Activated CD8-positive, alpha-beta T cell treated with anti-CD3 and anti-CD28 coated beads for 36 hours (primary cell): Measurements from ENCODE around the gene UNK. TPM values are rescaled to one million over a fixed set of nuclear protein-coding genes. Genes with fewer than 3 reads are reported as not detected.

Experiments
- ATAC-seq: fragments of 200-7000 bp; cut with Tn5 transposase; one replicate; pipeline ENCODE4 v1.10.0; 2021; ENCODE audit warnings: mild to moderate bottlenecking, moderate library complexity
- CTCF ChIA-PET: fragments of 350-600 bp; sonication (Branson Sonifier 250); formaldehyde crosslinking; loops from one replicate; lab custom pipeline; 2021; ENCODE audit warnings: antibody characterized with exemption; lab: Charles Lee
- POLR2A ChIA-PET: fragments of 350-600 bp; sonication (Branson Sonifier 250); formaldehyde crosslinking; loops from one replicate; lab custom pipeline; 2021; ENCODE audit warnings: antibody characterized with exemption; lab: Charles Lee
- DNase-seq: peaks from one replicate; pipeline ENCODE4 v3.0.0-alpha.2; 2020
- H3K27ac Mint-ChIP-seq: one replicate; pipeline ENCODE4 v1.8.0; 2021; ENCODE audit warnings: mild to moderate bottlenecking, mixed read lengths
- H3K27me3 Mint-ChIP-seq: one replicate; pipeline ENCODE4 v1.8.0; 2021; ENCODE audit warnings: mixed read lengths
- H3K36me3 Mint-ChIP-seq: one replicate; pipeline ENCODE4 v1.8.0; 2021; ENCODE audit warnings: low read depth, mixed read lengths
- H3K4me1 Mint-ChIP-seq: one replicate; pipeline ENCODE4 v1.8.0; 2021; ENCODE audit warnings: low read depth, mixed read lengths
- H3K4me3 Mint-ChIP-seq: one replicate; pipeline ENCODE4 v1.8.0; 2021; ENCODE audit warnings: mild to moderate bottlenecking, moderate library complexity, mixed read lengths
- H3K9me3 Mint-ChIP-seq: one replicate; pipeline ENCODE4 v1.8.0; 2021; ENCODE audit warnings: mixed read lengths
- intact Hi-C: fragments of 100-400 bp; cut with micrococcal nuclease; formaldehyde crosslinking; loops from one replicate; pipeline ENCODE4 v1.10.0; 2022
- total RNA-seq, 2 experiments: library from RNA; stranded (reverse); gene quantifications; one replicate each; pipeline ENCODE4 v1.2.3, GENCODE V29; 2021
- TF ChIP-seq, protein P1 (sequence below): fragments of 200-600 bp; IDR thresholded peaks from one replicate; pipeline ENCODE4 v1.8.0; 2022; ENCODE audit warnings: antibody characterized with exemption, mild to moderate bottlenecking

The UNK gene
- total RNA-seq, 2 experiments from 2014 or later, result 26.4 to 26.6 TPM

DNA sequence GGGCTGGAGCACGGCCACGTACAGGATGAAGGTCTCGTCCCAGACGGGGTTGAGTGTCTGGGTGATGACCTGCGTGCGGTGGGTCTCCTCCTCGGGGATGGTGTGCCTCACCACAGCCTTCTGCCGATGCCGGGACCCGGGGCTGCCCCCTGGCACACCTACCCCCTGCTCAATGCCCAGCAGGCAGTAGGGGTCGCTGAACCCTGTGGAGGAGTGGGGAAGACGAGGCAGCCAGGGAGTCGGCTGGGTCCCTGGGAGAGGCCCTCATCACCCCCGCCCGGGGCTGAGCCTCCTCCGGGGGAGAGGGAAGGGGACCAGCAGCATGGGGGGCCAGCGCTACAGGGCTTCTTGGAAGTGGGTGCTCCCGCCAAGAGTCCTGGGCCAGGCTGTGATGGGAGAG lies 57.8 kb downstream of the UNK start:
- ATAC-seq, result no peak
- intact Hi-C loops, result no loop called here
- Mint-ChIP-seq H3K27ac (peak overlapping the region; percentile 69), H3K4me1 (peaks cover 24% of the 10 kb centered on the region), H3K4me3 (peak overlapping the region; percentile 96), H3K9me3 (no peaks in the 10 kb centered on the region), H3K36me3 (peaks cover 28% of the 10 kb centered on the region), H3K27me3 (no peaks in the 10 kb centered on the region)
- POLR2A ChIA-PET, result interaction anchor here (1.0 to 2.6 kb wide), 3 partner anchors 8 to 11 kb away, joined by 4 to 26 read pairs (median 5); no protein-coding TSS in a partner anchor
- TF ChIP-seq, protein P1, sequence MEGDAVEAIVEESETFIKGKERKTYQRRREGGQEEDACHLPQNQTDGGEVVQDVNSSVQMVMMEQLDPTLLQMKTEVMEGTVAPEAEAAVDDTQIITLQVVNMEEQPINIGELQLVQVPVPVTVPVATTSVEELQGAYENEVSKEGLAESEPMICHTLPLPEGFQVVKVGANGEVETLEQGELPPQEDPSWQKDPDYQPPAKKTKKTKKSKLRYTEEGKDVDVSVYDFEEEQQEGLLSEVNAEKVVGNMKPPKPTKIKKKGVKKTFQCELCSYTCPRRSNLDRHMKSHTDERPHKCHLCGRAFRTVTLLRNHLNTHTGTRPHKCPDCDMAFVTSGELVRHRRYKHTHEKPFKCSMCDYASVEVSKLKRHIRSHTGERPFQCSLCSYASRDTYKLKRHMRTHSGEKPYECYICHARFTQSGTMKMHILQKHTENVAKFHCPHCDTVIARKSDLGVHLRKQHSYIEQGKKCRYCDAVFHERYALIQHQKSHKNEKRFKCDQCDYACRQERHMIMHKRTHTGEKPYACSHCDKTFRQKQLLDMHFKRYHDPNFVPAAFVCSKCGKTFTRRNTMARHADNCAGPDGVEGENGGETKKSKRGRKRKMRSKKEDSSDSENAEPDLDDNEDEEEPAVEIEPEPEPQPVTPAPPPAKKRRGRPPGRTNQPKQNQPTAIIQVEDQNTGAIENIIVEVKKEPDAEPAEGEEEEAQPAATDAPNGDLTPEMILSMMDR, result no peak
- CTCF ChIA-PET, result interaction anchor here (0.6 to 8.5 kb wide), 6 partner anchors 11 to 93 kb away, joined by 3 to 105 read pairs (median 6); no protein-coding TSS in a partner anchor
- no peak for DNase-seq

- Mint-ChIP-seq H3K36me3 (peaks cover 25% of the 10 kb centered on the region), H3K4me3 (peak overlapping the region; percentile 96), H3K4me1 (peaks cover 24% of the 10 kb centered on the region), H3K27me3 (no peaks in the 10 kb centered on the region), H3K9me3 (no peaks in the 10 kb centered on the region), H3K27ac (peak overlapping the region; percentile 97)
- ChIA-PET CTCF (interaction anchor here (0.6 to 8.5 kb wide), 7 partner anchors 11 to 93 kb away, joined by 3 to 105 read pairs (median 5); no protein-coding TSS in a partner anchor), POLR2A (interaction anchor here (0.7 to 4.2 kb wide), 6 partner anchors 8 to 78 kb away, joined by 3 to 39 read pairs (median 6); partner anchors contain the start of genes GALK1 and WBP2)
- ATAC-seq, result peak; percentile 24
- peak; percentile 47 for DNase-seq
- TF ChIP-seq, protein P1, result peak; percentile 49
- intact Hi-C loops, result no loop called here
These were observed 58.5 kb downstream of the UNK start for GRCh38 chr17:75842963-75843576.

GRCh38 chr17:75843577-75844529 lies 59.2 kb downstream of the UNK start, which contains the start of gene UNC13D:
UNC13D (minus strand) TSS chr17:75844404; CDS start chr17:75844337, 67 bp downstream.
- POLR2A ChIA-PET, result interaction anchor here (0.7 to 4.2 kb wide), 12 partner anchors 8 to 79 kb away, joined by 3 to 39 read pairs (median 5); partner anchors contain the start of genes GALK1, TRIM65 and WBP2
- Mint-ChIP-seq H3K9me3 (no peaks in the 10 kb centered on the region), H3K27ac (peak within 1 kb of the TSS; percentile 97), H3K4me1 (peaks cover 29% of the 10 kb centered on the region), H3K4me3 (peak within 1 kb of the TSS; percentile 96), H3K27me3 (no peaks in the 10 kb centered on the region), H3K36me3 (peaks cover 28% of the 10 kb centered on the region)
- CTCF ChIA-PET, result interaction anchor here (0.7 to 8.5 kb wide), 9 partner anchors 10 to 94 kb away, joined by 3 to 105 read pairs (median 7); partner anchors contain the start of gene WBP2
- ATAC-seq (peak; percentile 73), DNase-seq (peak; percentile 79)
- TF ChIP-seq, protein P1, result peak; percentile 23
- intact Hi-C loops, result no loop called here

DNA sequence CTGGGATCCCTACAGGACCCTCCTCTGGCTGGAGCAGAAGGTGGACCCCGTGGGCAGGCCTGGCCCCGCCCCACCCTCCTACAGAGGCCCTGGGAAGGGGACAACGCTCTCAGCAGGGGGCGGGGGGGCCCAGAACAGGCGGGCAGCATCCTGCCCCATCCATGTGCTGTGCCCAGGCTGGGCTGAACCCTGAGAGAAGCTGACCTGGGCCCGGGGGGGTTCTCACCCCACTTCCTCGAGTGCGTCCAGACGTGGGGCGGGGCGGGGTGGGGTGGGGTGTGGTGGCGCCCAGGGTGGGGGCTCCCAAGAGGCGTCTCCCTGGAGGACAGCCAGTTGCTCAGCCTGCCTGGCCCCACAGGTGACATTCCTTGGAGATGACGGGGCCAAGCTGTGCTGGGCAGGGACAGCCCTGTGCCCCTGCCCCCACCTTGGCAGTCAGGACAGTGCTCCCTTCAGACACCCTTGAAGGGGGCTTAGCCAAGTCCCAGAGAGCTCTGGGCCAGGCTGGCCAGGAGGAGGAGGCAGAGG lies 60.0 kb downstream of the UNK start:
- peak; percentile 22 for ATAC-seq
- H3K36me3 Mint-ChIP-seq, result peaks cover 22% of the 10 kb centered on the region
- peak; percentile 60 for DNase-seq
- H3K9me3 Mint-ChIP-seq, result no peaks in the 10 kb centered on the region
- TF ChIP-seq, protein P1, result no peak
- ChIA-PET POLR2A (interaction anchor here (0.6 to 4.2 kb wide), 12 partner anchors 8 to 80 kb away, joined by 3 to 39 read pairs (median 4); partner anchors contain the start of genes GALK1, TRIM65 and WBP2), CTCF (interaction anchor here (0.6 to 8.5 kb wide), 9 partner anchors 11 to 363 kb away, joined by 3 to 105 read pairs (median 7); partner anchors contain the start of genes UNK and WBP2)
- no peaks in the 10 kb centered on the region for H3K27me3 Mint-ChIP-seq
- intact Hi-C loops, result no loop called here
- peak overlapping the region; percentile 97 for H3K27ac Mint-ChIP-seq
- H3K4me3 Mint-ChIP-seq, result peak overlapping the region; percentile 96
- H3K4me1 Mint-ChIP-seq, result peaks cover 31% of the 10 kb centered on the region
